ENCODE measurements around the gene CRACR2B. TPM values are rescaled to one million over a fixed set of nuclear protein-coding genes. Genes with fewer than 3 reads are reported as not detected.

The CRACR2B gene
- total RNA-seq, 4 donors from 2014 or later, result 7.1 to 19.7 (median 16.8) TPM

DNA sequence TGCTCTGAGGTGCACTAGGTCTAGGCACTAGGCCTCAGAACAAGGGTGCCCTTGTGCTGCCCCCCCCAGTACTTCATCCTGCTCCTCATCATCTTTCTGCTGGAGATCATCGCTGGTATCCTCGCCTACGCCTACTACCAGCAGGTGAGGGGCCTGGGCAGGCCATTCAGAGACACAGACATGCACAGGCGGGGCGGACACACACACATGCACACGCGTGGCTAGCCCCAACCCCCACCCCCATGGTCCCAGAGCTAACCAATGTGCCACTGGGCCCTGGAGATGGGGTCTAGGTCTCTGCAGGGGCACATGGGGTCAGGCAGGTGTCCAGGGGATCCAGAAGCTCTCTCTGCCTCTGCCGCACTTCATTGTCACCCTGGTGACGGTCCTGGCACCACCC, 9.0 kb downstream of the CRACR2B start:
- DNase-seq (ENCODE audit: low spot score in 2 of 2), result no peak
- H3K4me1 ChIP-seq, result peaks cover 0 to 85% (median 50%) of the 10 kb centered on the region in 4 donors
- WGBS, 2 donors, result 77 to 85% methylated on average over 7 to 9 of the region's 9 CpGs
- TF ChIP-seq POLR2A (IDR thresholded peaks at IDR 0.05), result no peak
- TF ChIP-seq EP300 (IDR thresholded peaks at IDR 0.05), result no peak
- TF ChIP-seq, protein P1, sequence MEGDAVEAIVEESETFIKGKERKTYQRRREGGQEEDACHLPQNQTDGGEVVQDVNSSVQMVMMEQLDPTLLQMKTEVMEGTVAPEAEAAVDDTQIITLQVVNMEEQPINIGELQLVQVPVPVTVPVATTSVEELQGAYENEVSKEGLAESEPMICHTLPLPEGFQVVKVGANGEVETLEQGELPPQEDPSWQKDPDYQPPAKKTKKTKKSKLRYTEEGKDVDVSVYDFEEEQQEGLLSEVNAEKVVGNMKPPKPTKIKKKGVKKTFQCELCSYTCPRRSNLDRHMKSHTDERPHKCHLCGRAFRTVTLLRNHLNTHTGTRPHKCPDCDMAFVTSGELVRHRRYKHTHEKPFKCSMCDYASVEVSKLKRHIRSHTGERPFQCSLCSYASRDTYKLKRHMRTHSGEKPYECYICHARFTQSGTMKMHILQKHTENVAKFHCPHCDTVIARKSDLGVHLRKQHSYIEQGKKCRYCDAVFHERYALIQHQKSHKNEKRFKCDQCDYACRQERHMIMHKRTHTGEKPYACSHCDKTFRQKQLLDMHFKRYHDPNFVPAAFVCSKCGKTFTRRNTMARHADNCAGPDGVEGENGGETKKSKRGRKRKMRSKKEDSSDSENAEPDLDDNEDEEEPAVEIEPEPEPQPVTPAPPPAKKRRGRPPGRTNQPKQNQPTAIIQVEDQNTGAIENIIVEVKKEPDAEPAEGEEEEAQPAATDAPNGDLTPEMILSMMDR (IDR thresholded peaks at IDR 0.05), result no peak
- peak overlapping the region in 2 of 4 donors; percentile 36 to 51 for H3K27ac ChIP-seq
- H3K4me3 ChIP-seq, result no peak overlapping the region
- no peaks in the 10 kb centered on the region for H3K9me3 ChIP-seq
- peaks cover 0 to 55% (median 7%) of the 10 kb centered on the region in 3 donors for H3K36me3 ChIP-seq
- H3K27me3 ChIP-seq, result no peaks in the 10 kb centered on the region

DNA sequence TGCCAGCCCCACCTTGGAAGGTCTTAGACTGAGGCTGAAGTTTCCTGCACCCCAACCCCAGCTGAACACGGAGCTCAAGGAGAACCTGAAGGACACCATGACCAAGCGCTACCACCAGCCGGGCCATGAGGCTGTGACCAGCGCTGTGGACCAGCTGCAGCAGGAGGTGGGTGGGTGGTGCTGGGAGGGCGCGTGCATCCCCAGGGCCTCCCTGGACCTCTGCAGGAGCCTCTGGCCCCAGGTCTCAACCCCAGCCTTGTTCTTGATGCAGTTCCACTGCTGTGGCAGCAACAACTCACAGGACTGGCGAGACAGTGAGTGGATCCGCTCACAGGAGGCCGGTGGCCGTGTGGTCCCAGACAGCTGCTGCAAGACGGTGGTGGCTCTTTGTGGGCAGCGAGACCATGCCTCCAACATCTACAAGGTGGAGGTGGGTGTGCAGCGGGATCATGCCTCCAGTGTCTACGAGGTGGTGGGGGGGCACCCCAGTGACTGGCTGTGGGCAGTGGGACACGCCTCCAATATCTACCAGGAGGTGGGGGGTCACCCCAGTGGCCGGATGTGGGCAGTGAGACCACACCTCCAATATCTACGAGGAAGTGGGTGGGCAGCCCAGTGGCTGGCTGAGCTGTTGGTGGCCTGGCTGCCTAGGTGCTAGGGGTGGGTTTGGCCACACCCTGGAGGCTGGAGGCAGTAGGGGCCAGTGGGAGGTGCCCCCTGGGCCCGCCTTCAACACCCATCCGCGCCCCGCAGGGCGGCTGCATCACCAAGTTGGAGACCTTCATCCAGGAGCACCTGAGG, 9.7 kb downstream of the CRACR2B start:
- peak overlapping the region in 2 of 4 donors; percentile 36 to 51 for H3K27ac ChIP-seq
- WGBS, 2 donors, result 86 to 88% methylated on average over 8 to 22 of the region's 22 CpGs

DNA sequence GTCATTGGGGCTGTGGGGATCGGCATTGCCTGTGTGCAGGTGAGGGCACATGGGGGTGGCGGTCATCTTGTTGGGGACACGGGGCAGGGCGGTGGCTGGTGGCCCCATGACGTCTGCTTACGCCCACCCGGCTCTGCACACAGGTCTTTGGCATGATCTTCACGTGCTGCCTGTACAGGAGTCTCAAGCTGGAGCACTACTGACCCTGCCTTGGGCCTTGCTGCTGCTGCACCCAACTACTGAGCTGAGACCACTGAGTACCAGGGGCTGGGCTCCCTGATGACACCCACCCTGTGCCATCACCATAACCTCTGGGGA, 10.2 kb downstream of the CRACR2B start:
- TF ChIP-seq EP300 (IDR thresholded peaks at IDR 0.05) (no peak), POLR2A (IDR thresholded peaks at IDR 0.05) (no peak)
- TF ChIP-seq, protein P1 (IDR thresholded peaks at IDR 0.05), result no peak
- Histone ChIP-seq H3K36me3 (peaks cover 0 to 55% (median 7%) of the 10 kb centered on the region in 3 donors), H3K27ac (peak overlapping the region in 2 of 4 donors; percentile 43 to 48), H3K4me3 (no peak overlapping the region), H3K9me3 (no peaks in the 10 kb centered on the region), H3K27me3 (no peaks in the 10 kb centered on the region), H3K4me1 (peaks cover 0 to 77% (median 44%) of the 10 kb centered on the region in 4 donors)
- no peak for DNase-seq (ENCODE audit: low spot score in 2 of 2)
- whole genome bisulfite sequencing, 2 donors, result 46 to 60% methylated on average over 2 to 3 of the region's 8 CpGs

More for the DNA sequence above, 9.7 kb downstream of the CRACR2B start:
- Histone ChIP-seq H3K4me3 (no peak overlapping the region), H3K36me3 (peaks cover 0 to 55% (median 7%) of the 10 kb centered on the region in 3 donors), H3K27me3 (no peaks in the 10 kb centered on the region), H3K9me3 (no peaks in the 10 kb centered on the region), H3K4me1 (peaks cover 0 to 80% (median 46%) of the 10 kb centered on the region in 4 donors)
- TF ChIP-seq, protein P1 (IDR thresholded peaks at IDR 0.05), result no peak
- no peak for TF ChIP-seq POLR2A (IDR thresholded peaks at IDR 0.05)
- no peak for TF ChIP-seq EP300 (IDR thresholded peaks at IDR 0.05)
- no peak for DNase-seq (ENCODE audit: low spot score in 2 of 2)

DNA sequence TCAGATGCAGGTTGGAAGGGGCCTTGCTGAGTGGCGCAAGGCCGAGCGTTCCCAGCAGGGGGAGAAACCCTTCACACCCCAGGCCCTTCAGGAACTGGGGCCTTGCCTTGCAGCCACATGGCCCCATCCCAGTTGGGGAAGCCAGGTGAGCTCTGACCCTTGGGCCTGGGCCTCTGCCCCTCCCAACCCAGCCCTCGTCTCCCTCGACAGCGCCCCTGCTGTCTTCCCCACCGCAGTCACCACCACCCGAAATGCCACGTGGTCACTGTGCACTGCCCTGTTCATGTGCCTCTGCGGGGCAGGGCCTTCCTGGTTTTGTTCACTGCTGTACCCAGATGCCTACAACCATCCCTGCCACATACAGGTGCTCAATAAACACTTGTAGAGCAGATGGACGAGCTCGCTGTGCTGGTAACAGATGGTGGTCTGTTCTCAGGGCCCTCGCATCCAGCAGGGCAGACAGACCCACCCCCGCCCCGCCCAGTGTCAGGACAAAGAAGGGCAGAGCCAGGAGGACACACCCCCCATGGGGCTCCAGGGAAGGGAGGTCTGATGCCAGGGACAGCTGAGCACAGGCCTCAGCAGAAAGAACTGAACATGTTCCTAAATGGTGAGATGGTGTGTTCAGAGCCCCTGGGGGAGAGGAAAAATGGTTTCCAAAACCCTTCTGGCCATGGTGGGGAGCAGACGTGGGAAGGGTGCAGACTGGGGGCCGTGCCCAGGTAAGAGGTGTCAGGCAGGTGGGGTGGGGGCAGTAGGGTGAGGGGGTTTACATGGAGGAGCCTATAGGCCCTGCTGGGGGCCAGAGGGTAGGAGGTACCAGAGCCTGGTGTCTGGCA, 10.9 kb downstream of the CRACR2B start:
- Histone ChIP-seq H3K27me3 (no peaks in the 10 kb centered on the region), H3K4me1 (peaks cover 0 to 74% (median 44%) of the 10 kb centered on the region in 4 donors), H3K9me3 (no peaks in the 10 kb centered on the region), H3K36me3 (peaks cover 0 to 55% (median 7%) of the 10 kb centered on the region in 3 donors), H3K27ac (peak overlapping the region in 2 of 4 donors; percentile 43 to 48), H3K4me3 (no peak overlapping the region)
- 47 to 49% methylated on average over 15 to 17 of the region's 17 CpGs for WGBS, 2 donors
- TF ChIP-seq EP300 (IDR thresholded peaks at IDR 0.05) (no peak), POLR2A (IDR thresholded peaks at IDR 0.05) (no peak)
- TF ChIP-seq, protein P1 (IDR thresholded peaks at IDR 0.05), result no peak
- DNase-seq (ENCODE audit: low spot score in 2 of 2), result no peak
